OCI-LY3 (cell line): ENCODE measurements around the gene COMMD7.

Experiments used
- H2AFZ ChIP-seq: fragments of 200-600, 300-600 bp; shearing (Covaris generic); 2 replicates; pipeline ENCODE4 v1.6.0; 2014; ENCODE audit warnings: antibody characterized with exemption, low read depth, low read length
- H3K27ac ChIP-seq: fragments of 200-600, 300-600 bp; sonication (generic); 2 replicates; pipeline ENCODE4 v1.5.1; 2014; ENCODE audit warnings: mild to moderate bottlenecking, low read length, moderate library complexity, mixed read lengths
- H3K27me3 ChIP-seq: fragments of 200-600, 300-600 bp; sonication (generic); 2 replicates; pipeline ENCODE4 v1.6.1; 2014; ENCODE audit warnings: low read depth, low read length, mixed read lengths
- H3K36me3 ChIP-seq: fragments of 200-600, 300-600 bp; sonication (generic); replicated peaks from 2 replicates; pipeline ENCODE3; 2014; ENCODE audit warnings: low read depth, low read length, mixed read lengths
- H3K4me1 ChIP-seq: fragments of 300-600, 200-600 bp; sonication (generic); 2 replicates; pipeline ENCODE4 v1.6.1; 2014; ENCODE audit warnings: low read length, mixed read lengths
- H3K4me2 ChIP-seq: fragments of 200-600, 300-600 bp; sonication (generic); 2 replicates; pipeline ENCODE4 v1.6.1; 2014; ENCODE audit warnings: low read length, mixed read lengths
- H3K4me3 ChIP-seq: fragments of 300-600, 200-600 bp; sonication (generic); 2 replicates; pipeline ENCODE4 v1.5.1; 2014; ENCODE audit warnings: antibody characterized with exemption, mild to moderate bottlenecking, low read length, moderate library complexity
- H3K79me2 ChIP-seq: fragments of 300-600, 200-600 bp; shearing (Covaris generic); 2 replicates; pipeline ENCODE4 v1.6.1; 2014; ENCODE audit warnings: mild to moderate bottlenecking, low read length, mixed read lengths
- H3K9ac ChIP-seq: fragments of 300-600, 200-600 bp; shearing (Covaris generic); 2 replicates; pipeline ENCODE4 v1.6.0; 2014; ENCODE audit warnings: mild to moderate bottlenecking, low read length, moderate library complexity
- H3K9me3 ChIP-seq: fragments of 200-600, 300-600 bp; shearing (Covaris generic); 2 replicates; pipeline ENCODE4 v1.6.1; 2014; ENCODE audit warnings: low read length, mixed read lengths; ENCODE audit not compliant: insufficient read depth
- H4K20me1 ChIP-seq: fragments of 200-600, 300-600 bp; sonication (generic); 2 replicates; pipeline ENCODE4 v1.6.1; 2016; ENCODE audit warnings: low read length, mixed read lengths; ENCODE audit not compliant: insufficient read depth
- EZH2phosphoT487 ChIP-seq: fragments of 200-600 bp; shearing (Covaris generic); IDR thresholded peaks from 2 replicates; pipeline ENCODE4 v1.6.1; 2018; ENCODE audit warnings: antibody characterized with exemption, mixed run types, low read depth
- TF ChIP-seq, protein P1 (sequence below): fragments of 200-600, 300-600 bp; sonication (generic); IDR thresholded peaks from 2 replicates; pipeline ENCODE4 v1.5.1; 2014; ENCODE audit warnings: antibody characterized with exemption, low read length, low read depth

Gene COMMD7

DNA sequence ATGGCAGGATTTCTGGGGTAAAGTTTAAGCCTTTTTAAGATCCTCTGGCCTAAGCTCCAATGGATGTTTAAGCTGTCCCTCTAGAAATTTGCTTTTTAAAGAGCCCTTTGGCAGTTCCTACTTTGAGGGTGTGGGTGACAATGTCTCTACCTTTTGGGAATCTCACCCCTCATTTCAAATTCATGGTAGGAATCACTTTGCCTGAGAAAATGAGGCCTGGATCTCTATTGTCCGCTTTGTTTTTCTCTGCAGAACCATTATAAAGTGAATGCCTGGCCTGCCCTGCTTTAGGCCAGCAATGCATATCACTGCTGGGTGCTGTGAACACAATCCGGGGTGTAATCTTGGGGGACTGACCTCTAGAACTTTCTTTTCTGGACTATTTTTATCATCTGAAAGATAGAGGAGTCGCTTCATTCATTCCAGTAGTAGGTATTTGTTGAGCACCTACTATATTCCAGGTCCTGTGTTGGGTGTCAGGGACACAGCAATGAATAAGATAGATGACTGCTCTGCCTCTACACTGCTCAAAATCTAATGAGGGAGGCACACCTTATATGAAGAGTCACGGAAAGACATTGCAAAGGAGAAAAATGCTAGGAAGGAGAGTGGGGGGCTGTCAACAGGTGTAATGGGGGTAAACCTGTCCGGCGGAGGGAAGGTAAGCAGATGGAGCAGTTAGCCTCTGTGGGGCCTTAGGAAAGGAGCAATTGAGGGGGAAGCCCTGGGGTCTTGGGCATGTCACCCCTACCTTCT, 8.6 kb upstream of the COMMD7 start:
- no peaks in the 10 kb centered on the region for H3K36me3 ChIP-seq
- peaks cover 1% of the 10 kb centered on the region for H3K4me1 ChIP-seq
- H3K27me3 ChIP-seq: no peaks in the 10 kb centered on the region
- no peak overlapping the region for H2AFZ ChIP-seq
- H3K79me2 ChIP-seq: no peaks in the 10 kb centered on the region
- no peak overlapping the region for H3K4me3 ChIP-seq
- no peak overlapping the region for H3K27ac ChIP-seq
- no peak overlapping the region for H3K4me2 ChIP-seq
- no peak overlapping the region for H3K9ac ChIP-seq
- TF ChIP-seq, protein P1, sequence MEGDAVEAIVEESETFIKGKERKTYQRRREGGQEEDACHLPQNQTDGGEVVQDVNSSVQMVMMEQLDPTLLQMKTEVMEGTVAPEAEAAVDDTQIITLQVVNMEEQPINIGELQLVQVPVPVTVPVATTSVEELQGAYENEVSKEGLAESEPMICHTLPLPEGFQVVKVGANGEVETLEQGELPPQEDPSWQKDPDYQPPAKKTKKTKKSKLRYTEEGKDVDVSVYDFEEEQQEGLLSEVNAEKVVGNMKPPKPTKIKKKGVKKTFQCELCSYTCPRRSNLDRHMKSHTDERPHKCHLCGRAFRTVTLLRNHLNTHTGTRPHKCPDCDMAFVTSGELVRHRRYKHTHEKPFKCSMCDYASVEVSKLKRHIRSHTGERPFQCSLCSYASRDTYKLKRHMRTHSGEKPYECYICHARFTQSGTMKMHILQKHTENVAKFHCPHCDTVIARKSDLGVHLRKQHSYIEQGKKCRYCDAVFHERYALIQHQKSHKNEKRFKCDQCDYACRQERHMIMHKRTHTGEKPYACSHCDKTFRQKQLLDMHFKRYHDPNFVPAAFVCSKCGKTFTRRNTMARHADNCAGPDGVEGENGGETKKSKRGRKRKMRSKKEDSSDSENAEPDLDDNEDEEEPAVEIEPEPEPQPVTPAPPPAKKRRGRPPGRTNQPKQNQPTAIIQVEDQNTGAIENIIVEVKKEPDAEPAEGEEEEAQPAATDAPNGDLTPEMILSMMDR: no peak
- no peaks in the 10 kb centered on the region for H4K20me1 ChIP-seq
- H3K9me3 ChIP-seq: no peaks in the 10 kb centered on the region

DNA sequence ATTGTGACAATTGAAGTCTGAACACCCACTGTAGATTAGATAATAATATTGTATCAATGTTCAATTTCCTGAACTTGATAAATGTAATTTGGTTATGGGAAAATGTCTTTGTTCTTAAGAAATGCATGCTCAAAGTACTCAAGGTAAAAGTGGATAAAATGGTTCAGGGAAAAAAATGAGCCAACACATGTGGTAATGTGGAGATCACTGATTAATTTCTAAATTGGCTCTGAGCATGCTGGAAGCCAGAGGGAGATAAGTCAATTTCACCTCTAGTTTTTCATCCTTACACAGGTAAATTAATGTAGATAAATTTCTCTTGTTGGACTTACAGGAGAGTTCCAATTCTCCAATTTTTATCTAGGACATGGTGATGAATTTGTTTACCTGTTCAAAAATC, 8.0 kb upstream of the COMMD7 start:
- Histone ChIP-seq H3K79me2 (no peaks in the 10 kb centered on the region), H3K4me1 (peaks cover 6% of the 10 kb centered on the region), H3K9ac (no peak overlapping the region), H3K4me2 (no peak overlapping the region), H3K27me3 (no peaks in the 10 kb centered on the region), H3K4me3 (no peak overlapping the region), H3K36me3 (no peaks in the 10 kb centered on the region), H4K20me1 (no peaks in the 10 kb centered on the region), H2AFZ (no peak overlapping the region), H3K27ac (no peak overlapping the region), H3K9me3 (no peaks in the 10 kb centered on the region)
- TF ChIP-seq, protein P1: no peak
- TF ChIP-seq EZH2phosphoT487: no peak

DNA sequence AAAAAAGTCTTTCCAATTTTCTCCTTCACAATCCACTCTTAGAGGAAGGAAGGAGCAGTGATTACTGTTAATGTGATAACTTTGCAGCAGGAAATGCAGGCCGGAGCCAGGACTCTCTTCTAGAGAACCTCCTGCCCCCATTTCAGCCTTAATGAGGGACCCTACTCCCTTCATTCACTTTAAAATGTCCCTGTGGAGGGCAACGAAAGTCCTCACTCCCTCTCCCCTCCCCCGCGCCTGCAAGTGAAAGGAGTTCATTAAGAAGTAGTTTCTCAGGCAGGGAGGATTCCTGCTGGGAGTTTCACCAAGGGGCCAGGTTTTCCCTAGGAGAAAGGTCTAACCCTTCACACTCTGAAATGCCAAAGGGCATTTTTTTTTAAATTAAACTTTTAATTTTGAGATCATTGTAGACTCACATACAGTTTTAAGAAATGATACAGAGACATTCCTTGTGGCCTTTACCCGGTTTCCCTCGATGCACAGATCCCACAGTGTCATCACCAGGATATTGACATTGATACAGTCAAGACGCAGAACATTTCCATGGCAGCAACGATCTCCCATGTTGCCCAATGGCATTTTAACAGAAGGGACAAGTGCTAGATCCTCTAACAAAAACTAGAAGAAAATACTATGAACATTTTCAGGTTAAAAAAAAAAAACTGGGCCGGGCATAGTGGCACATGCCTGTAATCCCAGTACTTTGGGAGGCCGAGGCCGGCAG, 6.8 kb upstream of the COMMD7 start:
- Histone ChIP-seq H3K27ac (no peak overlapping the region), H2AFZ (peak overlapping the region; percentile 28; the same call in 1 of the 2 replicates), H3K4me1 (peaks cover 13% of the 10 kb centered on the region), H3K9ac (no peak overlapping the region), H3K9me3 (no peaks in the 10 kb centered on the region), H3K27me3 (no peaks in the 10 kb centered on the region), H3K36me3 (no peaks in the 10 kb centered on the region), H3K4me2 (no peak overlapping the region), H3K4me3 (no peak overlapping the region), H4K20me1 (no peaks in the 10 kb centered on the region), H3K79me2 (no peaks in the 10 kb centered on the region)
- TF ChIP-seq, protein P1: no peak
- TF ChIP-seq EZH2phosphoT487: no peak
